Measurements from ENCODE around the gene AMBP.

The AMBP gene

DNA sequence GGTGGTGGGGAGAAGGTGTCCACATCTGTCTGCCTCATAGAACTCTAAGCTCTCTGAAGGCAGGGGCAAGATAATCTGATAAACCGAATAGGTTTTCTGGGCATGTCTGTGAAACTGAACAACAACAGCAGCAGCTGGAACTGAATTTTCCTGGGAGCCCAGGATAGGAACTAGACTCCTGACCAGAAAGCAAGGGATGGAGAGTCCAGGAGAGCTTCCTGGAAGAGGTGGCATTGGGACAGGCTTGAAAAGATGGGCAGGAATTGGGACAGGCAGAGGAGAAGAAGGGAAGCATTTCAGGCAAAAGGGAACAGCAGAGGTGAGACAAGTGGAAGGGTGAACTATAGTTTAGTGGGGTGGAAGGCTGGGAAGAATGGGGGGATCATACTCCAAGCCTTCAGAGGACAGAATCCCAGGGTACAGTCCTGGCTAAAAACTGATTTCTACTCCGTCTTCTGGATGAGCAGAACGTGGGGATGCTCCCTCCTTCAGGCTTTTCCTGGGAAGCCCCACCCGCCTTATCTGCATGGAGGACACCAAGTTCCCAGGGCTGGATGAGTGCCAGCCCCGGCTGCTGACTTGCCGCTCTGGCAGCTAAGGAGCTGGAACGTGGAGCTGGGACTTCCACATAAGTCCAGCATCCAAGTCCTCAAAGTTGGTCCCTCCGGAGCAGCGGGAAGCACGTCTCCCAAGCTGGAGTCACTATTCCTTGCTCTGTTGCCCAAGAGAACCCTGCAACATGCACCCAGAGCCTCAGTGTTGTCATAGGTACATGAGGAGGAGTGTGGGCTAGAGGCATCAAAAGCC lies 34.9 kb upstream of the AMBP start:
- DNase-seq (ENCODE audit: low read depth in 4 of 4, low spot score in 1 of 4) = no peak

DNA sequence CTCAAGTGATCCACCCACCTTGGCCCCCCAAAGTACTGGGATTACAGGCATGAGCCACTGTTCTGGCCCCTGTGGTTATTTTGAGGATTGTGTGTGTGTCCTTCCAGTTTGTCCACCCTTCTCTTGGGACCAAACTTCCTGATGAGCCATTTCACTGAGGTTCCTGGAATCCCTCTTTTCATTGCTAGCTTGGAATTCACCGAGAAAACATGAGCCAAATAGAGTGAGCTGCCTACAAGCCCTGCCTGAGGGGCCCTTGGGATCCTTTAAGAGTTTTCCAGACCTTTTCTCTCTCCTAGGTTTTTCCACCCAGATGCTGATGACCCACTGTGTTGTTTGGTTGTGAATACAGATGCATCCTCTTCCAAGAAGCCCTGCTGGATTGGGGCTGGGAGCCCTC lies 34.2 kb upstream of the AMBP start:
- DNase-seq (ENCODE audit: low read depth in 4 of 4, low spot score in 1 of 4) = no peak

DNA sequence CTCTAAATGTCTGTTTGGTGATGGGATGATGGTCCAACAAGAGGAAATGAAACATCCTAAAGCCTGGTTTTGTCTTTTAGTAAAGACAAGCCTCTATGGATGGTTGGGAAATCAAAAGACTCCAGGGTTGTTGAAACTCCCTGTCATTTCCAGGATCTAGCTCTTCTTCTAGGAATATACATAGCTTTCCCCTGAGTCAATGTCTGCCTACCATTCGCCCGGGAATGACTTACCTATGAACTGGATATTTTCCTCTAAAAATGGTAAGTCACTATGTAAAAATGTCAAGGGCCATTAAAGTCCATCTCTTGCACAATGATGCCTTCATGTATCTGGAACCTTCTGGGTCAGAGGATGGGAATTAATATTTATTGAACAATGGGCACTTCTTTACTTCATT lies 32.1 kb upstream of the AMBP start:
- no peak for DNase-seq (ENCODE audit: low read depth in 4 of 4, low spot score in 1 of 4)

DNA sequence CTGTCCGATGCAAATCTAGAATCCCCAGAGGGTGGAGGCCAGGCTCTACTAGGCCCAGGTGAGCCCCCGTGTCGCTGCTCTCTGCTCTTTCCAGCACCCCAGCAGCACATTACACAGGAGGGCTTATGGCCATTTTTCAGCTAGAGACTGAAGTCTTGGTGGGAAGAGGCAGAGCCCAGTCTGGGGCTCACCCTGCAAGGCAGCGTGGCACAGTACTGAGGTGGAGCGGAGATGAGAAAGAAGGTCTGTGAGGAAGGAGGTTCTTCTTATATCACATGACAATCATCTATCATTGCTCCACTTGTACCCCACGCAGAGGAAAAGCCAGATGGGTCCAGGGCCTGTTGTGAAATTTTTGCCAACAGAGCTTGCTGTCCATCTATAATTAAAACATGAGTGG lies 31.0 kb upstream of the AMBP start:
- DNase-seq (ENCODE audit: low read depth in 4 of 4, low spot score in 1 of 4) = no peak

DNA sequence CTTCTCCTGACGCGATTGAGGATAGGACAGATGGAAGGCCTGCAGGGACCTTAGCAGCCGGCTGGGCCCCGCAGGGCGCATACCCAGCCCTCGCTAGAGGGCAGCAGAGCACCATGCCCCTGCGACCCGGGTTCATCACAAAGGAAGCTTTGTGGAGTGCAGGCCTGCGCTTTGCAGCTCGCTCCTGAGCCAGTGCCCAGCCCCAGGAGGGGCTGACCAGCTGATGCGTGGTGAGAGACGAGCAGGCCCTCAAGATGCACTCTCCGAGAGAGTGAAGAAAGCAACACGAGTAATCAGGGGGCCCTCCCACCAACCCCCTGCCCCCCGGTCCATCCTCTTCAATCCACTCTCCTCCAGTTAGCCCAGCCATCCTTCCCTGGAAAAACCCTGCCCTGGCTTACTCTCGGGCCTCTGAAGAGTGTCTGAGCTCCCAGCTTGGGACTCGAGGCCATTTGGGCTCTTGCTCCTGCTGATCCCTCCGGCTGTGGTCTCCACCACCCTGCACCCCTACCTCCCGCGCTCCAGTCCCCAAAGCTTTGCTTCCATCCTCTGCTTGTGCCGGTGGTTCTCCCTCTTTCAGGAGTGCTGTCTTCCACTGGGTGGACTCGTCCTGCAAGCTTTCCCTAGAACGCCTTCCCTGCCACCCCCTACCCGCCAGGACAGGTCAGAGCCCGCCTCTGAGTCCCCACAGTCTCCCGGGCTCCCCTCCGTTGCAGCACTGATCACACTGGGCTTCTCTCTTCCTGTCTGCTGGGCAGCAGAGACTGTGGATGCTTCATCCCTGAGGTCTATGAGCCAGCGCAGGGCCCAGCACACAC lies 30.1 kb upstream of the AMBP start:
- peak; percentile 7 to 48 (median 43) for DNase-seq (ENCODE audit: low read depth in 4 of 4, low spot score in 1 of 4)

DNA sequence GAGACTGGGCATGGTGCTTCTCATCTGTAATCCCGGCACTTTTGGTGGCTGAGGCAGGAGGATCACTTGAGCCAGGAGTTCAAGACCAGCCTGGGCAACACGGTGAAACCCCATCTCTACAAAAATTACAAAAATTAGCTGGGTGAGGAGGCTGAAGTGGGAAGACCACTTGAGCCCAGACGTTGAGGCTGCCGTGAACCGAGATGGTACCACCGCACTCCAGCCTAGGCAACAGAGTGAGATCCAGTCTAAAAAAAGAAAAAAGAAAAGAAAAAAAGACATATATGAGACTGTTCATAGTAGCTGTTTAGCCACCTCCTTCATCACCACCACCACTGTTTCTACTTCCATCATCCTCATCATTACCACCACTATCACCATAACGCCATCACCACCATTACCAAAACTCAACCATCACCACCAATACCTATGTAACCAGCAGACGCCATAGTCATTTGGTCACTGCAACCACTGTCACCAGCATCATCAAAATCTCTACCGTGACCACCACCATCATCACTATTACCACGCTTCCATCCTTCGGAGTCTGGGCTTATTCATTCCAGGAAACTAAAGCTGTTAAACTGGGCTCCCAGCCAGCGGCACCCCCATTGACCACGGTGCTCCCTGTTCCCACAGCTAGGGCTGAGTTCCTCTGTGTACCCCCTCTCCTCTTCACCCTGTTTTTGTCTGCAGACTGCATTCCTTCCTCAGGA lies 29.3 kb upstream of the AMBP start:
- DNase-seq (ENCODE audit: low read depth in 4 of 4, low spot score in 1 of 4) = no peak

DNA sequence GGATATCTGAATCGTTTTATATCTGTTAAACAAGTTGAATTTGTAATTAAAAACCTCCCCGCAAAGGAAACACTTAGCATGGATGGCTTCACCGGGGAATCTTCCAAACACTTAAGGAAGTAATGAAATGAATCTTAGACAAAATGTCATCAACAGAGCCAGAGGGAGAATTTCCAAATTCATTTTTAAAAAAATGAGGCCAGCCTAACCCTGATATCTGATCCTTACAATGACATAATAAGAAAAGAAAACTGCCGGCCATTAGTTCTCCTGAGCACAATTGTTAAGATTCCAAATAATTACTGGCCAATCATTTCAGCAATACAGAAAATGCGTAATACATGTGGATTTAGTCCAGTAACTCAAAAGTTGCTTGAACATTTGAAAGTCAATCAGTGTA lies 27.1 kb upstream of the AMBP start:
- no peak for DNase-seq (ENCODE audit: low read depth in 4 of 4, low spot score in 1 of 4)

DNA sequence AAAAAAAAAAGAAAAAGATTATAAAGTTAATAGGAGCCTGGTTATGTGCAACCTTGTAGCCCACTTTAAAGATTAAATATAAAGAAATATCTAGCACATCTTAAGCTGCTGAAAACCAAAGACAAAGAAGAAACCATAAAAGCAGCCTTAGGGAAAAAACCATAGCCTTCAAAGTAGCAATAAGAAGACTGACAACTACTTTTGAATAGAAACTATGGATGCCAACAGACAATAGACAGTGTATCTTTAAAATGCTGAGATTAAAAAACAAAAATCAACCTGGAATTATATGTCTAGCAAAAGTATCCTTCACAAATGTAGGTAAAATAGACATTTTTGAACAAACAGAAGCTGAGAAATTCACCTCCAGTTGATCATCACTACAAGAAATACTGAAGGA lies 24.4 kb upstream of the AMBP start:
- DNase-seq (ENCODE audit: low read depth in 4 of 4, low spot score in 1 of 4) = no peak

DNA sequence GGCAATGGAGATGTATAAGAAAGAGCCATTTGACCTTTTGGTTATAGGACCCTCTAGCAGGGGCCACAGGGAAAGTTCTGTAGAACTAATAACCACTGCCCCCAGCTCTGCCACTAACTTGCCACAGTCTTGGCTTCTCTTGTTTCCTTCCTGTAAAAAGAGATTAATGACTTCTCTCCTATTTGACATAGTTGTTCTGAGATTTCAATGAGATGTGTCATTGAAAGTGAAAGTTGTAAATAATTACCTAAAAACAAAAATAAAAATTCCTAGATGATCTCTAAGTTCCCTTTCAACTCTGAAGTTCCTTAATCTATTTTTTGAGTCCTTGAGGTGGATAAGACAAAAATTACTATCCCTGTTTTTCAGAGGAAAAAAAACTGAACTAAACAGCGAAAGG lies 22.4 kb upstream of the AMBP start:
- DNase-seq (ENCODE audit: low read depth in 4 of 4, low spot score in 1 of 4) = no peak

DNA sequence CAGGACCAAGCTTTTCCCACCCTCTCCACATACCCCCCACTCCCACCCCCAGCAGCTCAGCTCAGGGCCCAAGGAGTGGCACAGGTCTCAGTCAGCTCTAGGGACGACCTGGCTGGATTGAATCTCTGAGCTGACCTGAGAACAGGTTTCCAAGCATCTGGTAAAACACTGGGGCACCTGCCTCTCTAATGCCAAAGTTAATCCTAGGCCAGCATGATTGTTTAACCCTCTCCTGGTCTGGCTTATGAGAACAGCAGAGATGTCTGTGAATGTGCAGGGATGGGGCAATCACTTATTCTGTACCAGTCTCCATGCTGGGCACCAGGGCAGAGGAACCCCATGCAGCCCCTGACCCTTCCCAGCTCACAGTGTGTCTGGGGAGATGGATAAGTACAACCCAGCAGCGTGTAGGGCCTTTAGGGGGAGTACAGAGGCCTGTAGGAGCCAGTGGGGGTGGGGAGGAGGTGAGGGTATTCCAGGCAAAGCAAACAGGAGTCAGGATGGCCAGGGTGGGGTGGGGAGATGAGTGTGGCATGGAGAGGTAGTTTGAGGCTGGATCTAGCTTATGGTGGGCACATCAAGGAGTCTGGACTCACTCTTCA lies 21.7 kb upstream of the AMBP start:
- DNase-seq (ENCODE audit: low read depth in 4 of 4, low spot score in 1 of 4) = no peak

DNA sequence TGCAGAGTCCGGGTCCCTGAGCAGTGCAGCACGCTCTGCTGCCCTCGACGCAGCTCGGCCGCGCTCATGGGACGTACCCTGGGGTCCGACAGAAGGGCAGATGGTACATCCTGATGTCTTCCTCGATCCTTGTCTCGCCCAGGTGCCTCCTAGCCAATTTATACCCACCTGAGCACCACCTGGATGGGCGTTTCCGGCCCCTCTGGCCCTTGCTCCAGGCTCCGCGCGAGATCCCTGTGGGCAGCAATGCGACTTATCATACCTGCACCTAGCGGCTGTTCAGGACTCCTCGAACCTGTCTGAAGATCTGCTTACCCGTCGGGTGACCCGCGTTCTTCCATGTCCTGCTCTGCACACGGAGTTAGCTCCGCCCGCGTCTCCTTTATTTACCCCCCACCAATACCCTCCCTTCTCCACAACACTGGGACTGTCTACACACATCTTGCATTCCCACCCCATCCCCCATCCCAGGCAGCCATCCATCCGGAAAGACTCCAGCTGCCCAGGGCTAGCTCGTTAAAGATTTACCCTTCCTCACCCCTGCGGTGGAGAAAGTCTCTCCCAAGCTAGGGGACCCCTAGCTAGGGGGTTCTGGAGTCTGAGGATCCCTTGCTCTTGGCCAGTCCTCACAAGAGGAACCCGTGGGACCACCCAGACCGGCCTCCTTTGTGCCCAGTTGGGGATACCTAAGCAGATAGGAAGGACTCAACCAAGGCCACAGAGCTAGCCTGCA lies 21.0 kb upstream of the AMBP start, which contains the start of gene KIF12:
Gene KIF12, minus strand, starts transcription at position 357 of the 733 bp plus-strand sequence. Its CDS starts 16 bp downstream, at position 341.
- no peak for DNase-seq (ENCODE audit: low read depth in 4 of 4, low spot score in 1 of 4)

DNA sequence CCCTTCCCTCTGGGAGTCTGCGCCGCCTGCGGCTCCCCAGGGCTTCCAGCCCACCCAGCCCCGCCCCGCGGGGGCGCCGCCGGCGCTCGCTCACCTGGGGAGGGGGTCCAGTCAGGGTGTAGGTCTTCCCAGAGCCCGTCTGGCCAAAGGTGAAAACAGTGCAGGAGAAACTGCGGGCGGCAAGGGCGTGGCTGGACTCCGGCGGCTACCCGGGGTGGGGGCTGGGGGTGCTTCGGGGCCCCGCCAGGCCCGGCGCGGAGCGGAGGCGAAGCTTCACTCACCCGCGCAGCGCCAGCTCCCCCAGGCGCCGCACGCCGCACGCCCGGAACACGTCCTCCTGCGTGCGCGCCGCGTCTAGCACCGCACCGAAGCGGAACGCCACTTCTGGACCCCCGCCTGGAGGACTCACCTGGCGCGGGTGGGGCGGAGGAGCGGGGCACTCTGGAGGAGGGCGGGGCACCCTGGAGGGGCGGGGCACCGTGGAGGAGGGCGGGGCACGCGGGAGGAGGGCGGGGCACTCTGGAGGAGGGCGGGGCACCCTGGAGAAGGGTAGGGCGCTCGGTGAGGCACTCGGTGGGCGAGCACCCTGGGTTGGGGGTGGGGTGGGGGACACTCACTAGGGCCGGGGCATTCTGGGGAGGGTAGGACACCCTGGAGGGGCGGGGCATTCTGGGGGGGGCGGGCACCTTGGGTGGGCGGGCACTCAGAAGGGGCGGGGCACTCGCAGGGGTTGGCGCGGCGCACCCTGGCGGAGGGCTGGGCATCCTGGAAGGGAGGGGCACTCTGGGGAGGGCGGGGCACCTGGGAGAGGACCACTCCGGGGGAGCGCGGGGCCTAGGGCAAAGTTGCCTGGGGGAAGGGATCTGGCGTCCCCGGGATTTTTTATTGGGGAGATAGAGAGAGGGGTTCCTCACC lies 20.2 kb upstream of the AMBP start:
- DNase-seq (ENCODE audit: low read depth in 4 of 4, low spot score in 1 of 4) = peak in 2 of 4 experiments; percentile 10 to 12

DNA sequence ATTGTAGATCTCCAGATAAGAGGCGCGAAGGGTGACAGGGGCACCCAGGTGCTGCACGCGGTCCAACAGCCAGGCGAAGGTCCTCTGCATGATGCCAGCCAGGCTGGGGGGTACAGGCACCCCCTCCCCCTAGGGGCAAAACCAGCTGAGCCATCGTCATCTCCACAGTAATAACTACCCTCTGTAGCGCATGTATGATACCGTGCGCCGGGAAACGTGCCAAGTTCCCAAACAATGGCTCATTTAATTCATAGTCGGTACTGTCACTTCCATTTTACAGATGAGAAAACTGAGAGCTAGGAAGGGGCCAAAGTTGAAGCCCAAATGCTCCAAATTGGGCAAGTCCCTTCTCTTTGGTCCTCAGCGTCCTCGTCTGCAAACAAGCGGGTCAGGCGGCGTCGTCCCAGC lies 19.5 kb upstream of the AMBP start:
- DNase-seq (ENCODE audit: low read depth in 4 of 4, low spot score in 1 of 4) = no peak

DNA sequence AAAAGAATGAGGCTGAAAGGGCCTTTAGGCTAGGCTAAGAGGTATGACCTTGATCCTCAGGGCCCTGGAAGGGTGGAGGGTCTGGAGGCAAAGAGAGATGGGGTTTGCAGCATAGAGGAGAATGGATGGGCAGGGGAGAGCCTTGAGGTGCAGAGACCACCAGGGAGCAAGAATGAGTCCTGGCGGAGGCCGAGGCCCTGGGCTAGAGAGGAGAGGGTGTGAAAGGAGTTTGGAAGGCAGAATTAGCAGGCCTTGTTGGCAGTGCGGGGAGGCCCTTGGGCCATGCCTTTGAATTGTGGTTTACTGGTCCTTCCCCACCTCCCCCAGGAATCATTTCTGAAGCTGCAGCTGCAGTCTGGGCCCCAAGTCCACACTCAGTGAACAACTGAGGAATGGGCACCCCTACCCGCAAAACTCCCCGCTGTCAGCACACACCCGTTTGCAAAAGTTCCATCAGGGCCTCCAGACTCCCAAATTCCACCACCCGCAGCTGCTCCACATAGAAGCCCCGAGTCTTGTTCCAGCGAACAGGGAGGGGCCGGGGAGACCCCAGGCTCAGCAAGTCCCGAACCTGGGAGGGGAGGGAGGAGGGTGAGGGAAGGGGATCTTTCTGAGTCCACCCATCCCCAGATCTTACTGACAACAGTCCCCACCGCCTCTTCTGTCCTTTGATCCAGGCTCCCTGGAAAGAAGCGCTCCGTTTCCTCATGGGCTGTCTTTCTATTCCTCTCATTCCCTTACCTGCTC lies 18.9 kb upstream of the AMBP start:
- DNase-seq (ENCODE audit: low read depth in 4 of 4, low spot score in 1 of 4) = no peak

DNA sequence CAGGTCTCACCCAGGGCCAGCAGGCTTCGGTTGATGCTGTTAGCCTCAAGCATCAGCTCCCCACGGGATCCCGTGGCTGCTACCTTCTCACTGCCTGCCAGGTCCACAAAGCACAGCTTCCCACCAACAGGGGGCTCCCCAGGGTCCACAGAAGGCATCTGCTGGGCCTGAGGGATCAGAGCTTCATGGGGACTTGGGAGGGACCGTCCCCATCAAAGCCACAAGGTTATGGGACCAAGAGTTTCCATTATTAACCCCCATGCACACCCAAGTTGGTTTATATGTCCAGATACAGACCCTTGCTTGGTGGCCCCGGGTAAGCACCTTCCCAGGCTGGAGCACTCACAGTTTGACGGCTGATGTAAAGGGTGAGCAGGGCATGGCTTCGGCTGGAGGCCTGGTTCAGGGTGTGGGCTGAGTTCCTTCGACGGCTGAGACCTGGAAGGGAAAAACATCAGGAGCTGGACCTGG lies 18.0 kb upstream of the AMBP start:
- DNase-seq (ENCODE audit: low read depth in 4 of 4, low spot score in 1 of 4) = no peak

DNA sequence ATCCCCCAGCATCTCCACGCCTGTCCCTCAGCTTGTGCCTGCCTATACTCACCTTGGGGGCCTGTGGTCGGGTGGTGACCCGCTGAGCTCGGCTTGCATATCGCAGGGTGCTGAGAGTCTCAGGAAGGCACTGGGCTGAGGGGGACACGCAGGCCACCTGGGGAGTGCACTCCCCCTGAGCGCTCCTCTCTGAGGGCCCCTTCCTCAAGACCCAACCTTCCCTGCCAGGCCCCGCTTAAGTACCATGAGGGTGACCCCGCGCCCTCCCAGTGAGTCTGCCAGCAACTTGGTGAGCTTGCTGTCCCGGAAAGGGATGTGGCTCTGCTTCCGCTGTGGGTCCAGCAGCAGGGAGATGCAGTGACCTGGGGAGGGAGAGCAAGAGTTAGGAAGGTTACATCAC lies 16.9 kb upstream of the AMBP start:
- no peak for DNase-seq (ENCODE audit: low read depth in 4 of 4, low spot score in 1 of 4)

DNA sequence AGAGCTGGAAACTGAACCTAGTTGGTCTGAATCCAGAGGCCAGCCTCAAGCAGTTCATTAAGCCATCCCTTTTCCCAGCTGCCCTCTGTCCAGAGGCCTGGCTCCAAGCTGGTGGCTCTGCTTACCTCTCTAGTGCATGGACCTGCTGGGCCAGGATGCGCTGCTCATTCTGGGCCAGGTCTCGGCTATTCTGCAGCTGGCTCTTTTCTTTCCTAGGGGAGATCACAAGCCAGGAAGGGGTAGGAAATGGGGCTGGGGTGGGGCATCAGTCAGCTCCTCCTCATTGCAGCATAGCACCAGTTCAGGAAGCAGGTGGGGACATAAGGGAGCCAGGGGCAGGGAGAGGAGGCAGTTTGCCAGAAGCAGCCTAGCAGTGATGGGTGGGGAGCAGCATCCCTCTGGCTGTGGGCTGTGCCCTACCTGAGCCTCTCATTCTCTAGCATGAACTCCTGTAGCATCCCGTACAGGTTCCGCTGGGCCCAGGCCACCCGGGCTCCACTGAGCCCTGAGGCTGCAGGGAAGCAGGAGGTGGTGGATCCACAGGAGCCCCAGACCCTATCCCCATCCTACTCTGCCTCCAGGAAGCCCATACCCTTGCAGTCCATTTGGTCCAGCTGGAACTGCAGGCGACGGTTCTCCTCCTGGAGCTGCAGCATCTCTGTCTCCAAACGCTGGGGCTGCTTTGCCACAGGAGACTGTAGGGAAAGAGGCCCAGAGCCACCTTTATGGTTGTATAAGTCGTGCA lies 15.8 kb upstream of the AMBP start:
- no peak for DNase-seq (ENCODE audit: low read depth in 4 of 4, low spot score in 1 of 4)

DNA sequence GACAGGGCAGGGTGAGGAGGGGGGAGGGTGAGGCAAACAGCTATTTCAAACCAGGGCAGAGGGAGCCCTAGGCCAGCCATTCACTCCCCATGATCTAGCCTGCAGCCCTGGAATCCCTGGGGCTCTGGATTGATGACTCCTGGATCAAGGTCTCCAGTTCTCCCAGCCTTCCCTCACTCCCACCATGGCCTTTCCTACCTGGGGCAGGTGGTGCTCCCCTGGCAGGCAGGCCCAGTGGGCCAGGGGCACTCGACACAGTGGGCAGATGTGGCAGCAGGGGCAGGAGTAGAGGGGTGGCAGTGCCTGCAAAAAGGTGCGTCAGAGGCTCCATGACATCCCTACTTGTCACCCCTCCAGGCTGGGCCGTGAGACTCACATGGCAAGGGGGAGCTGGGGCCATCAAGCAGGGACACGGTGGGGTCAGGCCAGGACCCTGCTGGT lies 15.0 kb upstream of the AMBP start:
- DNase-seq (ENCODE audit: low read depth in 4 of 4, low spot score in 1 of 4) = no peak

All from stimulated activated CD4-positive, alpha-beta T cell treated with anti-CD3 and anti-CD28 coated beads, Interleukin-1b, Interleukin-23, amount 100 ng/mL, for 24 hours (primary cell).